ENCODE data around the gene STIP1. TPM values are rescaled to one million over a fixed set of nuclear protein-coding genes. Genes with fewer than 3 reads are reported as not detected.

The STIP1 gene
- total RNA-seq, 4 donors from 2014 or later = 141 to 193 (median 168) TPM

GRCh38 chr11:64216879-64217278, 30.9 kb downstream of the STIP1 start:
- H3K4me1 ChIP-seq = peaks cover 0 to 6% of the 10 kb centered on the region in 2 donors
- H3K27ac ChIP-seq = no peak overlapping the region
- H3K4me3 ChIP-seq = no peak overlapping the region
- H3K27me3 ChIP-seq = no peaks in the 10 kb centered on the region
- in situ Hi-C loops (cut with MboI; ENCODE audit: low sequenced_read_pairs in 4 of 4) = no loop called here
- intact Hi-C loops (cut with DNase I; ENCODE audit: low total_unique reads) = no loop called here
- peaks cover 0 to 12% of the 10 kb centered on the region in 2 donors for H3K36me3 ChIP-seq
- H3K9me3 ChIP-seq = no peaks in the 10 kb centered on the region
- no peak for ATAC-seq
- TF ChIP-seq POLR2A (IDR thresholded peaks at IDR 0.05) = no peak
- no peak for TF ChIP-seq CTCF (IDR thresholded peaks at IDR 0.05 in 4 of 5, conservative IDR thresholded peaks at IDR 0.05 in 1 of 5)
- no peak for DNase-seq

GRCh38 chr11:64218628-64219353, 32.8 kb downstream of the STIP1 start:
- in situ Hi-C loops (cut with MboI; ENCODE audit: low sequenced_read_pairs in 4 of 4) (no loop called here), intact Hi-C loops (cut with DNase I; ENCODE audit: low total_unique reads) (no loop called here)
- Histone ChIP-seq H3K4me1 (peaks cover 4 to 20% of the 10 kb centered on the region in 2 donors), H3K27me3 (no peaks in the 10 kb centered on the region), H3K9me3 (no peaks in the 10 kb centered on the region), H3K4me3 (no peak overlapping the region), H3K27ac (no peak overlapping the region), H3K36me3 (peaks cover 0 to 7% of the 10 kb centered on the region in 2 donors)
- DNase-seq (no peak), ATAC-seq (no peak)
- TF ChIP-seq CTCF (IDR thresholded peaks at IDR 0.05 in 4 of 5, conservative IDR thresholded peaks at IDR 0.05 in 1 of 5) = no peak
- no peak for TF ChIP-seq POLR2A (IDR thresholded peaks at IDR 0.05)

- no peaks in the 10 kb centered on the region for H3K27me3 ChIP-seq
- DNase-seq (no peak), ATAC-seq (no peak)
- H3K4me1 ChIP-seq = peaks cover 4 to 21% of the 10 kb centered on the region in 2 donors
- H3K4me3 ChIP-seq = no peak overlapping the region
- peaks cover 0 to 7% of the 10 kb centered on the region in 2 donors for H3K36me3 ChIP-seq
- TF ChIP-seq POLR2A (IDR thresholded peaks at IDR 0.05) (no peak), CTCF (IDR thresholded peaks at IDR 0.05 in 4 of 5, conservative IDR thresholded peaks at IDR 0.05 in 1 of 5) (no peak)
- in situ Hi-C loops (cut with MboI; ENCODE audit: low sequenced_read_pairs in 4 of 4) = no loop called here
- H3K27ac ChIP-seq = no peak overlapping the region
- intact Hi-C loops (cut with DNase I; ENCODE audit: low total_unique reads) = no loop called here
- H3K9me3 ChIP-seq = no peaks in the 10 kb centered on the region
Measured at GRCh38 chr11:64219354-64219684, 33.3 kb downstream of the STIP1 start.

- H3K9me3 ChIP-seq = no peaks in the 10 kb centered on the region
- DNase-seq = no peak
- ATAC-seq = no peak
- peaks cover 0 to 7% of the 10 kb centered on the region in 2 donors for H3K36me3 ChIP-seq
- no peak overlapping the region for H3K27ac ChIP-seq
- intact Hi-C loops (cut with DNase I; ENCODE audit: low total_unique reads) = no loop called here
- no peaks in the 10 kb centered on the region for H3K27me3 ChIP-seq
- in situ Hi-C loops (cut with MboI; ENCODE audit: low sequenced_read_pairs in 4 of 4) = no loop called here
- no peak overlapping the region for H3K4me3 ChIP-seq
- H3K4me1 ChIP-seq = peaks cover 6 to 26% of the 10 kb centered on the region in 2 donors
- TF ChIP-seq CTCF (IDR thresholded peaks at IDR 0.05 in 4 of 5, conservative IDR thresholded peaks at IDR 0.05 in 1 of 5) (no peak), POLR2A (IDR thresholded peaks at IDR 0.05) (no peak)
Measured at GRCh38 chr11:64219755-64220154, 33.8 kb downstream of the STIP1 start.

GRCh38 chr11:64220271-64220670, 34.3 kb downstream of the STIP1 start:
- intact Hi-C loops (cut with DNase I; ENCODE audit: low total_unique reads) (no loop called here), in situ Hi-C loops (cut with MboI; ENCODE audit: low sequenced_read_pairs in 4 of 4) (no loop called here)
- Histone ChIP-seq H3K36me3 (peaks cover 0 to 7% of the 10 kb centered on the region in 2 donors), H3K27me3 (no peaks in the 10 kb centered on the region), H3K27ac (no peak overlapping the region), H3K4me1 (peaks cover 11 to 31% of the 10 kb centered on the region in 2 donors), H3K9me3 (no peaks in the 10 kb centered on the region), H3K4me3 (no peak overlapping the region)
- DNase-seq (no peak), ATAC-seq (no peak)
- TF ChIP-seq POLR2A (IDR thresholded peaks at IDR 0.05) (no peak), CTCF (IDR thresholded peaks at IDR 0.05 in 4 of 5, conservative IDR thresholded peaks at IDR 0.05 in 1 of 5) (no peak)
